CD8-positive, alpha-beta memory T cell (primary cell): ENCODE data around the gene CIART. TPM values are rescaled to one million over a fixed set of nuclear protein-coding genes. Genes with fewer than 3 reads are reported as not detected.
"Not testable (repeated sequence)": the region's sequence is repeated elsewhere in the genome, so short reads cannot be mapped to it uniquely, and the experiment has no call there.

ENCODE experiments used
- CTCF ChIA-PET: fragments of 350-600 bp; sonication (Branson Sonifier 250); formaldehyde crosslinking; loops from one replicate; lab custom pipeline; 2021; ENCODE audit warnings: antibody characterized with exemption; lab: Charles Lee
- POLR2A ChIA-PET: fragments of 350-600 bp; sonication (Branson Sonifier 250); formaldehyde crosslinking; loops from one replicate; lab custom pipeline; 2021; ENCODE audit warnings: antibody characterized with exemption; lab: Charles Lee
- DNase-seq, 5 donors: peaks; one replicate each; pipeline versions ENCODE4 v3.0.0 to v3.0.0-alpha.2; 2020 to 2022; ENCODE audit warnings: mixed read lengths in 1 of 5
- H3K27ac ChIP-seq: one replicate; pipeline ENCODE4 v1.7.0; 2013; ENCODE audit warnings: low read depth, mild to moderate bottlenecking, low read length, moderate library complexity
- H3K27me3 ChIP-seq: 2 replicates; pipeline ENCODE4 v1.7.0; 2013; ENCODE audit warnings: low read length, mild to moderate bottlenecking; ENCODE audit not compliant: insufficient read depth, poor library complexity, severe bottlenecking
- H3K36me3 ChIP-seq: 2 replicates; pipeline ENCODE4 v1.7.0; 2013; ENCODE audit warnings: mild to moderate bottlenecking, low read length, moderate library complexity; ENCODE audit not compliant: insufficient read depth
- H3K4me1 ChIP-seq: 2 replicates; pipeline ENCODE4 v1.7.0; 2013; ENCODE audit warnings: mild to moderate bottlenecking, low read length, moderate library complexity; ENCODE audit not compliant: insufficient read depth
- H3K4me3 ChIP-seq: 2 replicates; pipeline ENCODE4 v1.7.0; 2013; ENCODE audit warnings: mild to moderate bottlenecking, low read length
- H3K9me3 ChIP-seq: 2 replicates; pipeline ENCODE4 v1.7.0; 2013; ENCODE audit warnings: mild to moderate bottlenecking, low read length
- H3K27ac Mint-ChIP-seq, 8 donors: one replicate each; pipeline ENCODE4 v1.8.0; 2020 to 2021; ENCODE audit warnings: mixed read lengths in 8 of 8, mild to moderate bottlenecking in 6 of 8, inconsistent platforms in 3 of 8, moderate library complexity in 3 of 8
- H3K27me3 Mint-ChIP-seq, 2 donors: one replicate each; pipeline ENCODE4 v1.8.0; 2020 to 2021; ENCODE audit warnings: mixed read lengths in 2 of 2, mild to moderate bottlenecking in 1 of 2, moderate library complexity in 1 of 2
- H3K36me3 Mint-ChIP-seq, 3 donors: one replicate each; pipeline ENCODE4 v1.8.0; 2020 to 2021; ENCODE audit warnings: mixed read lengths in 3 of 3, inconsistent platforms in 1 of 3, mild to moderate bottlenecking in 1 of 3
- H3K4me1 Mint-ChIP-seq, 3 donors: one replicate each; pipeline ENCODE4 v1.8.0; 2020 to 2021; ENCODE audit warnings: mixed read lengths in 3 of 3, inconsistent platforms in 1 of 3, mild to moderate bottlenecking in 1 of 3
- H3K4me3 Mint-ChIP-seq, 7 donors: one replicate each; pipeline ENCODE4 v1.8.0; 2020 to 2021; ENCODE audit warnings: mixed read lengths in 7 of 7, mild to moderate bottlenecking in 6 of 7, moderate library complexity in 4 of 7, inconsistent platforms in 2 of 7
- H3K9me3 Mint-ChIP-seq, 5 donors: one replicate each; pipeline ENCODE4 v1.8.0; 2020 to 2022; ENCODE audit warnings: mixed read lengths in 5 of 5, mild to moderate bottlenecking in 3 of 5, moderate library complexity in 2 of 5, inconsistent platforms in 1 of 5
- polyA plus RNA-seq: library from polyadenylated mRNA; unstranded; fragments of 300-500 nt; fragmentation: Illumina TruSeq; gene quantifications from one replicate; pipeline ENCODE4 v1.2.3, GENCODE V29; 2021
- total RNA-seq, 2 experiments: library from RNA; stranded (reverse); gene quantifications; one replicate each; pipeline ENCODE4 v1.2.3, GENCODE V29; 2021

Gene CIART
- total RNA-seq (1 to 10 TPM in 1 of 2 experiments, under 1 TPM in 1; 0.81 to 1.7 TPM), polyA plus RNA-seq (0.60 TPM)

DNA sequence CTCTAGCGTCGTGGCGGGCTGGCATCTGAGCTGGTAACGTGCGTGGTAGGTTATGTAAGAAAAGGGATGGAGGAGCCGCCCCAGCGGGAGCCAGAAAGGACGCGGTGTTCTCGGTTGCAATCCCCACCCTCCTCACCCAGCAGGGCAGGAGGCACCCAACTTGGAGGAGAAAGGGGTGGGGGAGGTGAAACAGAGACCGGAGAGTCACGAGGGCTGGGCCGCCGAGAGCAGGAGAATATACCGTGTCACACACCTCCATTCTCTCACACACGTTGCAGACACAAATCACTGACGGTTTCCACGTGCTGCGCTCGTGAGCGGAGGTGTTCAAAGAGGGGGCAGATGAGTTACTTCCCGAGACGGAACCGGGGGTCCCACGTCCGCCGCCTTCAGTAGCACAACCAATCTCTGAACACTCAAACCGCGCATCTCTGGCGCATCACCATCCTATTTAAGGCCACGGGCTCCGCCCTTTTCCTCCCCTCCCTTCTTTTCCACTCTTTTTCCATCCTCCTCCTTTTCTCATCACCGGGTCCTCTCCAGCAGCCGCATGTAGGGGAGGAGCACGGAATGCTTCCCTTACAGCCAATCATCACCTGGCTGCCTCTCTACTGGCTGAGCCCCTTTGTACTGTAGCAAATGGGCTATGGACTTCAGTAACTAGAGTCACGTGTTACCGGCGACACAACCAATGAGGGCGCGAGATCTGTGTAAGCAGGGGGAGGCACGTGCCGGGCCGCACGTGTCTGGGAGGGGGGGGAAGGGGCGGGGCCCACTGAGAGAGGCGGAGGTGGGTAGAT lies at the start of gene CIART:
TSS of gene CIART (plus strand) at position 797 of the 800 bp plus-strand sequence. CDS start 714 bp downstream, outside the sequence.
- Mint-ChIP-seq H3K27me3 (no peaks in the 10 kb centered on the region), H3K27ac (peak within 1 kb of the TSS; percentile 71 to 98 (median 94)), H3K9me3 (no peaks in the 10 kb centered on the region), H3K36me3 (peaks cover 0 to under 1% (median 0%) of the 10 kb centered on the region in 3 donors), H3K4me1 (peaks cover 25 to 31% (median 27%) of the 10 kb centered on the region in 3 donors), H3K4me3 (peak within 1 kb of the TSS; percentile 79 to 94 (median 87))
- peak within 1 kb of the TSS; percentile 67 for H3K4me3 ChIP-seq
- CTCF ChIA-PET, result interaction anchor here (0.9 to 1.4 kb wide), 8 partner anchors 11 to 83 kb away, joined by 3 to 11 read pairs (median 4); partner anchors contain the start of genes APH1A, CA14 and RPRD2
- POLR2A ChIA-PET, result interaction anchor here (1.0 to 1.3 kb wide), 4 partner anchors 13 to 82 kb away, joined by 3 to 12 read pairs (median 5); partner anchors contain the start of genes APH1A and RPRD2
- H3K36me3 ChIP-seq, result no peaks in the 10 kb centered on the region
- no peaks in the 10 kb centered on the region for H3K9me3 ChIP-seq
- no peaks in the 10 kb centered on the region for H3K27me3 ChIP-seq
- H3K27ac ChIP-seq, result peak within 1 kb of the TSS; percentile 22
- H3K4me1 ChIP-seq, result peaks cover 27% of the 10 kb centered on the region
- peak; percentile 48 to 90 (median 78) for DNase-seq

DNA sequence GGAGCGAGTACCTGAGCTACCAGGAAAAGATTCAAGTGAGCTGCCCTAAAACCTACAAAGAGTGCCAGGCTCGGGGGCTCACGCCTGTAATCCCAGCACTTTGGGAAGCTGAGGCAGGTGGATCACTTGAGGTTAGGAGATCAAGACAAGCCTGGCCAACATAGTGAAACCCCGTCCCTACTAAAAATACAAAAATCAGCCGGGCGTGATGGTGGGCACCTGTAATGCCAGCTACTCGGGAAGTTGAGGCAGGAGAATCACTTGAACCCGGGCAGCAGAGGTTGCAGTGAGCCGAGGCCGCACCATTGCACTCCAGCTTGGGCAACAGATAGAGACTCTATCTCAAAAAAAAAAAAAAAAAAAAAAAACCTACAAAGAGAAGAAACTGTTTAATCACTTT lies 49.4 kb upstream of the CIART start:
- H3K9me3 Mint-ChIP-seq, DNase-seq, CTCF ChIA-PET, H3K36me3 ChIP-seq, H3K27me3 Mint-ChIP-seq, H3K9me3 ChIP-seq, H3K4me3 ChIP-seq, H3K27me3 ChIP-seq: not testable (repeated sequence)
- Histone ChIP-seq H3K27ac (peak overlapping the region; percentile 98), H3K4me1 (peaks cover 18% of the 10 kb centered on the region)
- POLR2A ChIA-PET, result interaction anchor here (0.5 to 2.2 kb wide), 5 partner anchors 101 to 347 kb away, joined by 3 to 15 read pairs (median 8); partner anchors contain the start of gene RPRD2
- peak overlapping the region in 3 of 7 donors; percentile 11 to 62 (median 17) for H3K4me3 Mint-ChIP-seq
- H3K36me3 Mint-ChIP-seq, result peaks cover 4 to 32% (median 6%) of the 10 kb centered on the region in 3 donors
- peaks cover 17 to 27% (median 22%) of the 10 kb centered on the region in 3 donors for H3K4me1 Mint-ChIP-seq
- H3K27ac Mint-ChIP-seq, result peak overlapping the region in 6 of 8 donors; percentile 95 to 99 (median 97)

GRCh38 chr1:150233359-150234308 lies 48.7 kb upstream of the CIART start:
- H3K27ac ChIP-seq, result peak overlapping the region; percentile 98
- peak in 4 of 5 donors; percentile 10 to 28 (median 22) for DNase-seq
- peak overlapping the region; percentile 96 for H3K4me3 ChIP-seq
- CTCF ChIA-PET, result interaction anchor here (0.7 to 0.9 kb wide), 2 partner anchors 19 to 48 kb away, joined by 3 read pairs; no protein-coding TSS in a partner anchor
- H3K27me3 Mint-ChIP-seq, result peaks cover 0 to 1% of the 10 kb centered on the region in 2 donors
- H3K9me3 Mint-ChIP-seq, result no peaks in the 10 kb centered on the region
- peaks cover 18% of the 10 kb centered on the region for H3K4me1 ChIP-seq
- peak overlapping the region in 1 of 7 donors; percentile 93 for H3K4me3 Mint-ChIP-seq
- H3K4me1 Mint-ChIP-seq, result peaks cover 17 to 27% (median 21%) of the 10 kb centered on the region in 3 donors
- peaks cover 4 to 27% (median 6%) of the 10 kb centered on the region in 3 donors for H3K36me3 Mint-ChIP-seq
- no peaks in the 10 kb centered on the region for H3K27me3 ChIP-seq
- no peaks in the 10 kb centered on the region for H3K36me3 ChIP-seq
- no peaks in the 10 kb centered on the region for H3K9me3 ChIP-seq
- H3K27ac Mint-ChIP-seq, result peak overlapping the region in 6 of 8 donors; percentile 95 to 99 (median 97)
- POLR2A ChIA-PET, result interaction anchor here (0.5 to 2.4 kb wide), 11 partner anchors 22 to 1276 kb away, joined by 3 to 15 read pairs (median 5); partner anchors contain the start of genes APH1A and RPRD2

GRCh38 chr1:150234309-150234565 lies 48.1 kb upstream of the CIART start:
- Histone ChIP-seq H3K4me3 (peak overlapping the region; percentile 96), H3K27ac (peak overlapping the region; percentile 98), H3K4me1 (peaks cover 18% of the 10 kb centered on the region), H3K27me3 (no peaks in the 10 kb centered on the region), H3K9me3 (no peaks in the 10 kb centered on the region), H3K36me3 (no peaks in the 10 kb centered on the region)
- Mint-ChIP-seq H3K27ac (peak overlapping the region in 6 of 8 donors; percentile 95 to 99 (median 97)), H3K36me3 (peaks cover 0 to 23% (median 2%) of the 10 kb centered on the region in 3 donors), H3K27me3 (peaks cover 0 to 1% of the 10 kb centered on the region in 2 donors), H3K4me3 (peak overlapping the region in 1 of 7 donors; percentile 93), H3K4me1 (peaks cover 17 to 27% (median 17%) of the 10 kb centered on the region in 3 donors), H3K9me3 (no peaks in the 10 kb centered on the region)
- POLR2A ChIA-PET, result interaction anchor here (0.6 to 2.4 kb wide), 9 partner anchors 22 to 1276 kb away, joined by 3 to 15 read pairs (median 6); partner anchors contain the start of genes APH1A and RPRD2
- no peak for DNase-seq
- CTCF ChIA-PET, result interaction anchor here (0.7 to 0.9 kb wide), 2 partner anchors 20 to 48 kb away, joined by 3 read pairs; no protein-coding TSS in a partner anchor

DNA sequence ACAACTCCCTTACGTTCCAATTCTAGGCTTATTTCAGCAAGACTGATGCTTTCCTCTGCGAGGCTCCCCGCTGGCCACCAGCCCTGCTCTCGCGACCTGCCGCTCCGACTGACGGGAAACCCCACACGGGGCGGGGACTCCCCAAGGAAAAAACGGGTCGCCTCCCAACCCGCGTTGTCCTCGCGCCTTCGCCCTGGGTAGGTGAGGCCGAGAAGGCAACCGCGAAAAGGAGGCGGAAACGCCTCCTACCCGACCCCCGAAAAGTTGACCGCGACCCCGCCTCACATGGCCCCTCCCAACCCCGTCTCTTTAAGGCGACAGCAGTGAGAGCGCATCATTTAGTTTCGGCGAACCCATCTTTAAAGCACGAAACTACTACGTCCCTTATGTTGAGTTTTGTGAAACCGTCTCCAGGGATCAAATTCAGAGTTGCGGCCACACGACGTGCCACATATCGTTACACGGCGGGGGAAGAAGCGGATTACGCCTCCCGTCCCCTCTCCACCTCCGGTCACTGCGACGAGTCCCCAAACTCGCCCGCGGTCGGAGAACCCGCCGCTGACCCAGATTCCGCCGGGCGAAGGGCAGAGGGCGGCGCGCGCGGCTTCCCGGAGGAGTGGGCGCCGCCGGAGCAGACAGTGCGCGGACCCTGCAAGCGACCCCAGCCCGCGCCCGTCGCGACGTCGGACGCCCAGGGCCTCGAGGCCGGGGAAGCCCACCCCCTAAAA lies 47.6 kb upstream of the CIART start:
- no peaks in the 10 kb centered on the region for H3K36me3 ChIP-seq
- peak overlapping the region; percentile 96 for H3K4me3 ChIP-seq
- Mint-ChIP-seq H3K27me3 (peaks cover 0 to 4% of the 10 kb centered on the region in 2 donors), H3K4me1 (peaks cover 17 to 27% (median 17%) of the 10 kb centered on the region in 3 donors), H3K9me3 (no peaks in the 10 kb centered on the region), H3K4me3 (peak overlapping the region in 1 of 7 donors; percentile 93), H3K36me3 (peaks cover 0 to 20% (median 2%) of the 10 kb centered on the region in 3 donors), H3K27ac (peak overlapping the region in 6 of 8 donors; percentile 95 to 99 (median 97))
- no peaks in the 10 kb centered on the region for H3K9me3 ChIP-seq
- no peaks in the 10 kb centered on the region for H3K27me3 ChIP-seq
- CTCF ChIA-PET, result interaction anchor here (0.9 kb wide), 1 partner anchor 20 kb away, joined by 3 read pairs; no protein-coding TSS in a partner anchor
- H3K4me1 ChIP-seq, result peaks cover 18% of the 10 kb centered on the region
- POLR2A ChIA-PET, result interaction anchor here (0.6 to 2.4 kb wide), 13 partner anchors 11 to 1047 kb away, joined by 3 to 18 read pairs (median 5); partner anchors contain the start of genes APH1A, RPRD2 and ZNF687
- DNase-seq, result peak; percentile 83 to 92 (median 87)
- peak overlapping the region; percentile 98 for H3K27ac ChIP-seq

- peak; percentile 8 to 67 (median 26) for DNase-seq
- ChIA-PET CTCF (interaction anchor here (0.6 to 1.5 kb wide), 4 partner anchors 17 to 348 kb away, joined by 3 to 4 read pairs (median 3); a partner anchor contains a TSS), POLR2A (interaction anchor here (0.5 to 2.4 kb wide), 11 partner anchors 11 to 1046 kb away, joined by 3 to 18 read pairs (median 4); partner anchors contain the start of genes RPRD2, SF3B4 and ZNF687)
- Mint-ChIP-seq H3K27ac (no peak overlapping the region), H3K27me3 (peaks cover 0 to 4% of the 10 kb centered on the region in 2 donors), H3K36me3 (peaks cover 0 to 16% (median 2%) of the 10 kb centered on the region in 3 donors), H3K4me1 (peaks cover 17 to 27% (median 17%) of the 10 kb centered on the region in 3 donors), H3K4me3 (no peak overlapping the region), H3K9me3 (no peaks in the 10 kb centered on the region)
- peak overlapping the region; percentile 96 for H3K4me3 ChIP-seq
- H3K9me3 ChIP-seq, result no peaks in the 10 kb centered on the region
- H3K27me3 ChIP-seq, result no peaks in the 10 kb centered on the region
- H3K4me1 ChIP-seq, result peaks cover 18% of the 10 kb centered on the region
- no peaks in the 10 kb centered on the region for H3K36me3 ChIP-seq
- H3K27ac ChIP-seq, result peak overlapping the region; percentile 98
Observed at GRCh38 chr1:150235294-150235851, 47.0 kb upstream of the CIART start.
